HG03135 (cell line): ENCODE results near the gene SGMS1.
A peak's percentile ranks its signal among the peaks of the same experiment; 100 is the strongest.
"Not testable (repeated sequence)": the region's sequence is repeated elsewhere in the genome, so short reads cannot be mapped to it uniquely, and the experiment has no call there.

Experiments
- ATAC-seq: cut with Tn5 transposase; IDR thresholded peaks from one replicate; pipeline ENCODE4 v1.9.1; 2021; ENCODE audit warnings: mild to moderate bottlenecking, moderate library complexity; ENCODE audit not compliant: unreplicated experiment

The SGMS1 gene

DNA sequence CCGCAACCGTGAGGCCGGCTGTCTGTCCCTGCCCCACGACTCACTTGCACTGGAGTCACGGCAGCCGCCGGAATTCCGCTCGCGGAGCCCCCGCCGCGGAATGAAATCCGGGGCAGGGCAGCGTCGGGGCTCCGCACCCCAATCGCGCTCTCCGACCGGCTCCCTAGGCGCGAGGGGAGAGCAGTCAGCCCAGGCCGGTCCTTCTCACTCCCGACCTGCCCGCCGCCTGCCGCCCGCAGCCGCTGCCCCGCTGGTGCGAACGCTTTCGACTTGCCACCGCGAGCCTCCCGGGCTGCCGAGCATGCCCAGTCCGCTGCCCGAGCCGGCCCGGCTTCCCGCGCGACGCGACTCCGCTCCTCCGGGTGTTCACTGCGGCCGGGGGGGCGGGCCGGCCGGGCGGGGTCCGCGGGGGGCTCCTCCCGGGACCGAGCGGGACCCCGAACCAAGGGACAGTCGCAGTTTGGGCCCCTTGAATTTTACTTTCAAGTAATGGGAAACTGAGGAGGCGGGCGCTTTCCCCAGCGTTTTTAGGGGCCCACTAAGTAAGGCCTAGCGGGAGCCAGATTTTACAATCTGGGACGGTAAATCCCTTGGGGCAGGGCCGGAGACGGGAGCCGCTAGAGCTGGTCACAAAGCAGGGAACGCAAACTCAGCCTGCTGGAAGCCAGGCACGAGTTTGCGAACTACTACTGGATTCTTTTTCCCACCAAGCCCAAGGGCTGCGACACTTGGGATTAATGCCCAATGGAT lies at the start of gene SGMS1:
TSS of gene SGMS1 (minus strand) at position 294 of the 750 bp plus-strand sequence. CDS start 279,842 bp downstream, outside the sequence.
- ATAC-seq: peak; percentile 34

DNA sequence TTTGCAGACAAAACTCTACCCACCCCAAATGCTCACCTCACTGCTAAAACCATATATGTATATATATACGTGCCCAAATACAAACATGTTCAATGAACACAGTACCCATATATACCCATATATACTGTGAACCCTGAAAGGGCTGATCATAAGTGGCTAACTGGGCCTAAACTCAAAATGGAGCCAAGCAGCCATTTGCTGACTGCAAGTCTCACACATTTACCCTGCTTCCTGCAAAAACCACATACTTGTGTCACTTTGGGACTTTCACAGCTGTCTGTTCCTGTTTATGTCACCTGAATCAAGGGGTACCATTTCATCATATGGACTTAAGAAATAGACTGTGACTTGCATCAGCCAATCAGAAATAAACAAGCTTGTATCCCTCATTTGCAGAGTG lies 48.4 kb upstream of the SGMS1 start:
- not testable (repeated sequence) for ATAC-seq

GRCh38 chr10:50671645-50672044 lies 47.9 kb upstream of the SGMS1 start:
- not testable (repeated sequence) for ATAC-seq

GRCh38 chr10:50669957-50670356 lies 46.2 kb upstream of the SGMS1 start:
- ATAC-seq: not testable (repeated sequence)

DNA sequence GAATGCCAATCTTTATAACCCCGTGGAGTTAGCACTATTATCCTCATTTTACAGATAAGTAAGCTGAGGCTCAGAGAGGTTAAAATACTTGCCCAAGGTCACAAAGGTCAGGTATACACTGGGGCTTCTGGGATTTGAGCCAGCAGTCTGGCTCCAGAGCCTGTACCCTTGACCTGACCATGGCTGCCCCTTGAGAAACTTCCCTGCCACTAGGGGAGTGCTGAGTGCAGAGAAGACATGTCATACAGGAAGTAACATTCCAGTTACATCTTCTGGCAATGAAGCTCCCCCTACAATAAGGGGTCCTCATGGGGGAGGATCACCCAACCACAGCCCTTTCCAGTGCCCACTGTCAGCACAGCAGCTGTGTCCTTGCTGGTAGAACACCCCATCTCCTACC lies 43.6 kb upstream of the SGMS1 start:
- not testable (repeated sequence) for ATAC-seq

- not testable (repeated sequence) for ATAC-seq
Measured at GRCh38 chr10:50662420-50662819, 38.7 kb upstream of the SGMS1 start.

DNA sequence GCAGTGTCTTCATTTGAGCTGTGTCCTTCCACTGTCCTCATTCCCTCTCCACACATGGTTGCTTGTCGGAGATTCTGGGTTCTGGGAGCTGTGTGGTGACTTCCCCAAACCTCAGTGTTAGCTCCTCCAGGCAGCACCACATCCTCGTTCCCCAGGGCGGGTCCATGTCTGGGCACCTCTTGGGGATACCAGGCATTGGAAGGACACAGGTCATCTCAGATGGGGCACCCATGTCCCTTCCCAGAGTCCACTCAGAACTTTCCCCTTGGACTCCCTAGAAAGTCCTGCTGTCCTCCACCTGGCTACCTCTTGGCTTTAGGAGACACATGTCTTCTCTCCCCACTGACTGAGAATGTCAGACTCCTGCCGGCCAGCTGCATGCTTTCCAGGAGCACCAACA lies 37.8 kb upstream of the SGMS1 start:
- not testable (repeated sequence) for ATAC-seq

DNA sequence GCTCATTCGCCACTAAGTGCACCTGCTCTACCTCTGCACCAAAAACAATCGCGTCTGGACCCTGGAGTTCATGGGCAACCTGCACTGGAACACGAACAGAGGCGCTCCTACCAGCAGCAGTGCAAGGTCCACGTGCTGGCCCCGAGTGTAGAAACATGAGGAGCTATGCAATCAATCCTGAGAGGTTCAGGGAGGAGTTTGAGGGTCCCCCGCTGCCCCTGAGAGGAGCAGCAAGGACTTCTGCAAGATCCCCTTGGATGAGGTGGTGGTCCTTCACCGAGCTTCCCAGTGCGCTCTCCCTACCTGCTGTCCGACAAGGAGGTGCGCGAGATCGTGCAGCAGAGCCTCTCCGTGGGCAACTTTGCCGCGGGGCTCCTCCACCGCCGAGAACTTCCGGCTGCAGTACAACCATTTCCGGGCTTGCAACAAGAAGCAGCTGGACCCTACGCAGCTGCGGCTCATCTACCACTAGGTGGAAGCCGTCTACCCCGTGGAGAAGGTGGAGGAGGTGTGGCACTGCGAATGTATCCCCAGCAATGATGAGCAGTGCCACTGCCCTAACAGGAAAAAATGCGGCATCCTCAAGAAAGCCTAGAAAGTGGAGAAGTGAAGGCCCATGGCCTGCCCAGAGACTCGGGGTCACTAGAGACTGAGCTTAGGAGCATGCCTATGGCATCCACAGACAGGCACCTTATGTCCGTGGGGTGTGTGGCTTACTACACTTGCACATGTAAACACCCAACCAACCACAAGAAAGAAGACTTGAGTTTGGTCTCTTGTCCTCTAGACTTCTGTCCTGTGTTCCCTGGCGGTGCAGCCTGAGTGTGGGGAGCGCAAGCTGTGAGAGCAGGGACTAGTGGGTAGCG lies 36.3 kb upstream of the SGMS1 start:
- peak; percentile 98 for ATAC-seq

- not testable (repeated sequence) for ATAC-seq
Measured at GRCh38 chr10:50659016-50659864, 35.5 kb upstream of the SGMS1 start.

GRCh38 chr10:50658165-50658564 lies 34.4 kb upstream of the SGMS1 start:
- no peak for ATAC-seq

DNA sequence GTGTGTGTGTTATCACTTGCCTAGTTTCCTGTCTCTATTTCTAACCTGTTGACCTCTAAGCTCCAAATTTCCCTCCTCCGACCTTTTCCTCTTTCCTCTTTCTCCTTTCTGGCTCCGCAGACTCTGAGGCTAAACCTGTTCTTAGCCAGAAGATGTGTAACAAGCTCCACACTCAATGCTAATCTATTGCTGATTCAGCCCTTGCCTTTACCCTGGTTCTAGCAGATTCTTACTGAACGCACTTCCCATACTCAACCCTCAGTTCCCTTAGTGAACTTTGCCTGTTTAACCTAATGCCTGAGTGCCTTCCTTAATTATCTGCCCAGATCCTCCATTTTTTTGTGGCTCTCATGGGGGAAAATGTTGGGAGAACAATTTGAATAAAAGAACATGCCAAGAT lies 30.0 kb upstream of the SGMS1 start:
- ATAC-seq: no peak

DNA sequence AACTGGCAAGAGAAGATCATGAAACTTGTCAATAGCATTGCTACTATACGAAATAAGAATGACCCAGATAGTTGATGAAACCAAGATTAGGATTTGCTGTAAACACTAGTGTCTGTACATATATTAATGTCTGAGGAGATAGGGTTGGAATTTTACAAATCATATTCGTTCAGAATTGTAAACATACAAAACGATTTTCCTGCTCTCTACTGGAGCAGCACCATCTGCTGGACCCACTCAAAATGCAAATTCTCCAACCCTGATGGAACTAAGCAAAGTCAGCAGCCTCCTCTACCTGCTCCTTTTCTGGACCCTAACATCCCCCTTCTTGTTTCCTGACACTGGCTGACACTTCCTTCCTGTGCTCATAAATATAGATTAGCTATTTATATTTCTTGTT lies 29.4 kb upstream of the SGMS1 start:
- no peak for ATAC-seq

GRCh38 chr10:50651808-50652207 lies 28.1 kb upstream of the SGMS1 start:
- ATAC-seq: no peak

- no peak for ATAC-seq
Measured at GRCh38 chr10:50650481-50650880, 26.7 kb upstream of the SGMS1 start.

- ATAC-seq: no peak
Measured at GRCh38 chr10:50648935-50649227, 25.1 kb upstream of the SGMS1 start.

- ATAC-seq: peak; percentile 73
Measured at GRCh38 chr10:50648089-50648934, 24.6 kb upstream of the SGMS1 start.

GRCh38 chr10:50647350-50647749 lies 23.6 kb upstream of the SGMS1 start:
- not testable (repeated sequence) for ATAC-seq

DNA sequence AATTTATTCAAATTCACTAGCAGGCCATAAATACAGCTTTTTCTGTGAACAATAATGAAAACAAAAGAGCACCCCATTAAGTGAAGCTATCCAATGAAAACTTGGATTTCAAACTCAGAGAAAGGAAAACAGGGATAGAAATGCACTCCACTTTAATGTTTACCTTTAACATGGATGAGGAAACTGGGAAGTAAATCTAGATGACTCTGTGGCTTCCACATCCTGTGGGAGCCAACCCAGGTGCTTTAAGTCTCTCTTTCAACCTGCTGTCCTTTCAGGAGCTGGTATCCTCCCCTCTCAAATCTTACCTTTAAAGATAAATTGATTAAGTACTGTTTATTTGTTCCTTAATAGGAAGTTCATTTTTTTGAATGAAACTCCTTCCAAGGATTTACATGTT lies 21.5 kb upstream of the SGMS1 start:
- no peak for ATAC-seq

DNA sequence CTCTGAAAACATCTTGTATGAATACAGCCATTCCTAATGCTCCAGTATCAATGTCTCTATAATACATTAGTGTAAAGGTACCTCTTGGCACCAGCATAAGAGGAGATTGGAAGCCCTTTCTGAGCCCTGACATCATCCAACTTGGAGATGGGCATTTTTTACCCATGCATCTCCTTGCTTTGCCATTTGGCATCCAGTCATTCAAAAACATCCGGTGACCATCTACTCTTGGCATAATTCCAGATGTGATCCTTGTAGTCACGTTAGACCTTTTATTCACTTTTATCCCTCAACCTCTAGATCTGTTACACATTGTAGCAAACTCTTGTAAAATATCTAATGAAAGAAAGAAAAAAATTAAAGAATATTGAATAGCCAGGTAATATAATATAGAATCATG lies 17.9 kb upstream of the SGMS1 start:
- no peak for ATAC-seq

DNA sequence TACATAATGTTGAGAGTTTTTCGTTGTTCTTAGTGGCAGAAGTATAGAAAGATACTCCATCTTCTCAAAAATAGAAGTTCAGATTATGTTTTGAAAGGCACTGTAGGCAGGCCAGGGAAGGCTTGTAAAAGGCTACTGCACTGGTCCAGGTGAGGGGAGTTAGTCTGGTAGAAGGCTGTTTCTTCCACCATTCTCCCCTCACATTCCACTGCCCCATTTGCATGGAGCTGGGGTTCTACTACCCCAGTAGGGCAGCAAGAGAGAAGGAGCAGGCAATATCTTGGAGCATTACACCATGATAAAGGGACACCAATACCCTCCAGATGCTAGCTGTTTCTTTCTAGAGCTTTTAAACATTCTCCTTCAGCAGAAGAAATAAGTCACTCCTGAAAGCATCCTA lies 16.5 kb upstream of the SGMS1 start:
- ATAC-seq: no peak
